ENCODE data around the gene ENKD1.

- TF ChIP-seq EZH2 (IDR thresholded peaks at IDR 0.05; ENCODE audit: borderline replicate concordance) (no peak), CTCF (IDR thresholded peaks at IDR 0.05; ENCODE audit: poor library complexity) (no peak), EZH2phosphoT487 (IDR thresholded peaks at IDR 0.05; ENCODE audit: low read depth, severe bottlenecking, unreplicated experiment) (no peak)
Observed at GRCh38 chr16:67701420-67701819, 34.9 kb upstream of the ENKD1 start.
